ENCODE measurements around the gene DNAJC1. TPM values are rescaled to one million over a fixed set of nuclear protein-coding genes. Genes with fewer than 3 reads are reported as not detected.

DNAJC1 gene
- total RNA-seq, 1 experiment from 2014 or later = 12.9 TPM

DNA sequence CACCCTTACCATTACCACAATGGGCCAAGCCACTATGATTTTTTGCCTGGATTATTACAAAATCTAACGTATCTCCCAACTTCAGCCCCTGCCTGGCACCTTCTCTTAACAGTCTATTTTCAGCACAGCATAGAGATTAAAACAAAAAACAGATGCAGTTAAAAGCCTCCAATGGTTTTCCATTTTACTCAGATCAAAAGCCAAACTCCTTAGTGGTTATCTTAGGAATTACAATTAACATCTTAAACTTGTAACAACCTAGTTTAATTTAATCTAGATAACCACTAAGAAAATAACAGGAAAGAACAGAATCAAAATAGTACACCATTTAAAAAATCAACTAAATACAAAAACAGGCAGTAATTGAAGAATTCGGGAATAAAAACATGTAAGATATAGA lies 43.5 kb downstream of the DNAJC1 start:
- no peak for ATAC-seq

DNA sequence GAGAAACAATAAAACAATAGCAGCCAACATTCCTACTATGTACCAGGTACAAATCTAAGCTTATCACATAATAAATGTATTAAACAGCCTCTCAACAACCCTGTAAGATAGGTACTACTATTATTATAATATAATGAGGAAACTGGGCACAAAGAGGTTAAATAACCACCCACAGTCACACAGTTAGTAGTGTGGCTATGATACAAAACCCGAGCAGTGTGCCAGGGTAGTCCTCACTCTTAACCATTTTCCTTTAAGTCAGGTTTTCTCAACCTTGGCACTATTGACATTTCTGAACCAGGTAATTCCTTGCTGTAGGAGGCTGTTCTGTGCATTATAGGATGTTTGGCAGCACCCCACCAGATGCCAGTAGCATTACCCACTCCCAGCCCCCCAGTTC lies 48.8 kb downstream of the DNAJC1 start:
- no peak for ATAC-seq
- CTCF ChIA-PET = no interaction called here
- intact Hi-C loops (cut with micrococcal nuclease; ENCODE audit: unreplicated experiment) = loop anchor here (10.0 kb wide), 2 partner anchors 210 to 460 kb away; no protein-coding TSS in a partner anchor

More for the DNA sequence above, 43.5 kb downstream of the DNAJC1 start:
- in situ Hi-C loops (cut with HindIII; ENCODE audit: low pct_unique_long_range_greater_than_20kb, low sequenced_read_pairs) = no loop called here
- POLR2A ChIA-PET = no interaction called here
- H3K27me3 ChIP-seq (ENCODE audit: control insufficient read depth, insufficient read depth, low read length) = no peaks in the 10 kb centered on the region
- no peaks in the 10 kb centered on the region for H3K9me3 ChIP-seq (ENCODE audit: control insufficient read depth, insufficient read depth, low read depth, low read length)
- no peaks in the 10 kb centered on the region for H3K4me1 ChIP-seq (ENCODE audit: control insufficient read depth, insufficient read depth, low read length)
- no peak for TF ChIP-seq POLR2AphosphoS5 (IDR thresholded peaks at IDR 0.05; ENCODE audit: low read depth, low read length)
- TF ChIP-seq TCF7L2 (IDR thresholded peaks at IDR 0.05; ENCODE audit: low read depth, low read length) = no peak
- TF ChIP-seq, protein P1, sequence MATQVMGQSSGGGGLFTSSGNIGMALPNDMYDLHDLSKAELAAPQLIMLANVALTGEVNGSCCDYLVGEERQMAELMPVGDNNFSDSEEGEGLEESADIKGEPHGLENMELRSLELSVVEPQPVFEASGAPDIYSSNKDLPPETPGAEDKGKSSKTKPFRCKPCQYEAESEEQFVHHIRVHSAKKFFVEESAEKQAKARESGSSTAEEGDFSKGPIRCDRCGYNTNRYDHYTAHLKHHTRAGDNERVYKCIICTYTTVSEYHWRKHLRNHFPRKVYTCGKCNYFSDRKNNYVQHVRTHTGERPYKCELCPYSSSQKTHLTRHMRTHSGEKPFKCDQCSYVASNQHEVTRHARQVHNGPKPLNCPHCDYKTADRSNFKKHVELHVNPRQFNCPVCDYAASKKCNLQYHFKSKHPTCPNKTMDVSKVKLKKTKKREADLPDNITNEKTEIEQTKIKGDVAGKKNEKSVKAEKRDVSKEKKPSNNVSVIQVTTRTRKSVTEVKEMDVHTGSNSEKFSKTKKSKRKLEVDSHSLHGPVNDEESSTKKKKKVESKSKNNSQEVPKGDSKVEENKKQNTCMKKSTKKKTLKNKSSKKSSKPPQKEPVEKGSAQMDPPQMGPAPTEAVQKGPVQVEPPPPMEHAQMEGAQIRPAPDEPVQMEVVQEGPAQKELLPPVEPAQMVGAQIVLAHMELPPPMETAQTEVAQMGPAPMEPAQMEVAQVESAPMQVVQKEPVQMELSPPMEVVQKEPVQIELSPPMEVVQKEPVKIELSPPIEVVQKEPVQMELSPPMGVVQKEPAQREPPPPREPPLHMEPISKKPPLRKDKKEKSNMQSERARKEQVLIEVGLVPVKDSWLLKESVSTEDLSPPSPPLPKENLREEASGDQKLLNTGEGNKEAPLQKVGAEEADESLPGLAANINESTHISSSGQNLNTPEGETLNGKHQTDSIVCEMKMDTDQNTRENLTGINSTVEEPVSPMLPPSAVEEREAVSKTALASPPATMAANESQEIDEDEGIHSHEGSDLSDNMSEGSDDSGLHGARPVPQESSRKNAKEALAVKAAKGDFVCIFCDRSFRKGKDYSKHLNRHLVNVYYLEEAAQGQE (IDR thresholded peaks at IDR 0.05; ENCODE audit: insufficient read depth in 1 of 2, low read depth in 2 of 2, low read length in 1 of 2) = no peak
- TF ChIP-seq, protein P2, sequence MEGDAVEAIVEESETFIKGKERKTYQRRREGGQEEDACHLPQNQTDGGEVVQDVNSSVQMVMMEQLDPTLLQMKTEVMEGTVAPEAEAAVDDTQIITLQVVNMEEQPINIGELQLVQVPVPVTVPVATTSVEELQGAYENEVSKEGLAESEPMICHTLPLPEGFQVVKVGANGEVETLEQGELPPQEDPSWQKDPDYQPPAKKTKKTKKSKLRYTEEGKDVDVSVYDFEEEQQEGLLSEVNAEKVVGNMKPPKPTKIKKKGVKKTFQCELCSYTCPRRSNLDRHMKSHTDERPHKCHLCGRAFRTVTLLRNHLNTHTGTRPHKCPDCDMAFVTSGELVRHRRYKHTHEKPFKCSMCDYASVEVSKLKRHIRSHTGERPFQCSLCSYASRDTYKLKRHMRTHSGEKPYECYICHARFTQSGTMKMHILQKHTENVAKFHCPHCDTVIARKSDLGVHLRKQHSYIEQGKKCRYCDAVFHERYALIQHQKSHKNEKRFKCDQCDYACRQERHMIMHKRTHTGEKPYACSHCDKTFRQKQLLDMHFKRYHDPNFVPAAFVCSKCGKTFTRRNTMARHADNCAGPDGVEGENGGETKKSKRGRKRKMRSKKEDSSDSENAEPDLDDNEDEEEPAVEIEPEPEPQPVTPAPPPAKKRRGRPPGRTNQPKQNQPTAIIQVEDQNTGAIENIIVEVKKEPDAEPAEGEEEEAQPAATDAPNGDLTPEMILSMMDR (IDR thresholded peaks at IDR 0.05) = no peak
- TF ChIP-seq SIN3A (IDR thresholded peaks at IDR 0.05; ENCODE audit: borderline replicate concordance, insufficient read depth, low read depth, low read length) = no peak
- H3K36me3 ChIP-seq (ENCODE audit: control insufficient read depth, insufficient read depth, low read length) = no peaks in the 10 kb centered on the region
- no peak for DNase-seq (ENCODE audit: low read depth, low spot score)
- no peak overlapping the region for H3K4me3 ChIP-seq (ENCODE audit: low read depth in 2 of 2, low read length in 2 of 2)
- H3K27ac ChIP-seq (ENCODE audit: low read length) = no peak overlapping the region
- CTCF ChIA-PET = no interaction called here
- intact Hi-C loops (cut with micrococcal nuclease; ENCODE audit: unreplicated experiment) = loop anchor here (10.0 kb wide), 2 partner anchors 215 to 465 kb away; no protein-coding TSS in a partner anchor
- BruUV-seq (replicated peaks) = no TSS peak

More for the DNA sequence above, 48.8 kb downstream of the DNAJC1 start:
- BruUV-seq (replicated peaks) = no TSS peak
- Histone ChIP-seq H3K27ac (ENCODE audit: low read length) (no peak overlapping the region), H3K36me3 (ENCODE audit: control insufficient read depth, insufficient read depth, low read length) (no peaks in the 10 kb centered on the region), H3K27me3 (ENCODE audit: control insufficient read depth, insufficient read depth, low read length) (no peaks in the 10 kb centered on the region), H3K9me3 (ENCODE audit: control insufficient read depth, insufficient read depth, low read depth, low read length) (no peaks in the 10 kb centered on the region), H3K4me3 (ENCODE audit: low read depth in 2 of 2, low read length in 2 of 2) (no peak overlapping the region), H3K4me1 (ENCODE audit: control insufficient read depth, insufficient read depth, low read length) (no peaks in the 10 kb centered on the region; the same call in 1 of the 2 replicates)
- no peak for TF ChIP-seq SIN3A (IDR thresholded peaks at IDR 0.05; ENCODE audit: borderline replicate concordance, insufficient read depth, low read depth, low read length)
- TF ChIP-seq, protein P1 (IDR thresholded peaks at IDR 0.05; ENCODE audit: insufficient read depth in 1 of 2, low read depth in 2 of 2, low read length in 1 of 2) = no peak
- TF ChIP-seq, protein P2 (IDR thresholded peaks at IDR 0.05) = no peak
- no peak for TF ChIP-seq POLR2AphosphoS5 (IDR thresholded peaks at IDR 0.05; ENCODE audit: low read depth, low read length)
- no peak for TF ChIP-seq TCF7L2 (IDR thresholded peaks at IDR 0.05; ENCODE audit: low read depth, low read length)
- POLR2A ChIA-PET = interaction anchor here (0.5 kb wide), 1 partner anchor 644 kb away, joined by 7 read pairs; no protein-coding TSS in a partner anchor
- no peak for DNase-seq (ENCODE audit: low read depth, low spot score)
- in situ Hi-C loops (cut with HindIII; ENCODE audit: low pct_unique_long_range_greater_than_20kb, low sequenced_read_pairs) = no loop called here

Measured in Panc1 (cell line).